T1000 (cell line): ENCODE measurements around the gene CAMKMT.

Experiments used
- DNase-seq: peaks from one replicate; lab custom pipeline; 2025; ENCODE audit warnings: mixed read lengths; lab: John Stamatoyannopoulos, UW

The CAMKMT gene

DNA sequence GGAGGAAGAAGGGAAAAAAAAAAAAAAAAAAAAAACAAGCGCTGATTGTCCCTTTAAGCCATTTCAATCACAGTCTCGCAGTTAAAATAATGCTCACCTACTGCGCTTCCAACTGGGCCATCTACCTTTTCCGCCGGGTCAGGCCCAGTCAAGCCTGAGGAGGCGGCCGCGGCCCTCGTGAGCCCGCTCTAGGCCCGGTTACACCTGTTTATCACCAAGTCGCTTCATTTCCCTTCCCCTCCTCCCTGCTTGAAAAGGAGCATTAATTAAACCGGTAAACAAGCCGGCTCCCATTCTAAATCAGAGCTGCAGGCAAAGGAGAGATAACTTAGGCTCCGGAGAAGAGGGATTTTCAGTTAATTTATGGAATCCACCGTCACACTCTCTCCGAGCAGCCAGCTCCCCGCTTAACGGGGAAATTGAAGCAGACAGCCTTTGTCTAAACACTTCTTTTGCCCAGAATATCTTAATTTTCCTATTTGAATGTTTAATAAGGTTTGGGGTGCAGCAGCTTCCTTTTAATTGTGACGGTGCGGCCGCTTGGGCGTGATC lies 439.6 kb downstream of the CAMKMT start:
- DNase-seq: no peak

- no peak for DNase-seq
Observed at GRCh38 chr2:44801841-44802776, 440.4 kb downstream of the CAMKMT start.

GRCh38 chr2:44802777-44803424 lies 441.2 kb downstream of the CAMKMT start:
- no peak for DNase-seq

GRCh38 chr2:44804406-44805265 lies 442.9 kb downstream of the CAMKMT start:
- DNase-seq: no peak

DNA sequence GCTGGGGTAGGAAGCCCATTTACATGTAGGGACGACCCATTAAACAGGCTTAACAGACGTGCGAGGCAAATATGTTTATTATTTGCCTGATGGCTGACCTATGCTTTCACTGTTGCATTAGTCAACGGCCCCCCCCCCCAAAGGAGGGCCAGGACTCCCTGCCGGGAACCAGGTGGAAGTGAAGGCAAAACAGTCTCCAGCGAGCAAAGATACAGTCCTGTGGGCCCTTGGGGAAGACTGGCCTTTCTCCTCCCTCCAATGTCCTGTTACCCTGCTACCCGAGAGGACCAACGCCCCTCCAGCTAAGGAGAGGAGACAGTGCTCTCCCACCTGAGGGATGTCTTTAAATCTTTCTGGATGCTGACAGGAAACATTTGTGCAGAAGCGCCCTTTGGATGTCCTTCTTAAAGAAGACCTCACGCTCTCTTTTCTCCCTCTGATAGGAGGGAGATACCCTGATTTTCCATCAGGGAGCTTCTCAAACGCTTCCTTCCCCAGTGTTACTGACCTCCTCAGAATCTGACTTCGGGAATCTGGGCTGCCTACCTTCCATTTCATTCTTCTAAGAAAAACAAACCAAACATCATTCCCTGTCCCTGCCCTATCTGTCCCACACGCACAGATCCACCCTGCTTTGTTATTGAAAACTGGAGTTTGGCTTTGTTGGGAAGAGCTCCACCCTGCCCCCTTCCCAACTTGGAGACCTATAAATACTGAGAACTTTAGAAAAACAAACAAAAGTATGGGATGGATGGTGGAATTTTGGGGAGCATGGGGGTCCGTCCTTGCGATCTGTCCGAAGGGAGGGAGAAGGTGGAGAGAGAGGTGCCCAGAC lies 443.9 kb downstream of the CAMKMT start:
- no peak for DNase-seq

- no peak for DNase-seq
Observed at GRCh38 chr2:44807201-44808025, 445.7 kb downstream of the CAMKMT start.

- no peak for DNase-seq
Observed at GRCh38 chr2:44810892-44811530, 449.3 kb downstream of the CAMKMT start.

GRCh38 chr2:44813165-44813564 lies 451.4 kb downstream of the CAMKMT start:
- no peak for DNase-seq

- DNase-seq: no peak
Observed at GRCh38 chr2:44813658-44814057, 451.9 kb downstream of the CAMKMT start.

GRCh38 chr2:44817256-44817655 lies 455.5 kb downstream of the CAMKMT start:
- no peak for DNase-seq

GRCh38 chr2:44817673-44818335 lies 456.1 kb downstream of the CAMKMT start:
- no peak for DNase-seq

DNA sequence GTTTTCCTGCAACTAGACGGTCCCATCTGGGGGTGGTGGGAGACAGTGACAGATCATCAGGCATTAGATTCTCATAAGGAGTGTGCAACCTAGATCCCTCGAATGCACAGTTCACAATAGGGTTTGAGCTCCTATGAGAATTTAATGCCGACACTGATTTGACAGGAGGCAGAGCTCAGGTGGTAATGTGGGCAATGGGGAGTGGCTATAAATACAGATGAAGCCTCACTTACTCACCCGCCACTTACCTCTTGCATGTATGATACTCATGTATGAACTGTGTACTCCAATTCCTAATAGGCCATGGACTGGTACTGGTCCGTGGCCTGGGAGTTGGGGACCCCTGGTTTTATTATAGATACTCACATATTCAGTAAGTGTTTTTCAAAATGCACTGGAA lies 457.3 kb downstream of the CAMKMT start:
- DNase-seq: no peak

DNA sequence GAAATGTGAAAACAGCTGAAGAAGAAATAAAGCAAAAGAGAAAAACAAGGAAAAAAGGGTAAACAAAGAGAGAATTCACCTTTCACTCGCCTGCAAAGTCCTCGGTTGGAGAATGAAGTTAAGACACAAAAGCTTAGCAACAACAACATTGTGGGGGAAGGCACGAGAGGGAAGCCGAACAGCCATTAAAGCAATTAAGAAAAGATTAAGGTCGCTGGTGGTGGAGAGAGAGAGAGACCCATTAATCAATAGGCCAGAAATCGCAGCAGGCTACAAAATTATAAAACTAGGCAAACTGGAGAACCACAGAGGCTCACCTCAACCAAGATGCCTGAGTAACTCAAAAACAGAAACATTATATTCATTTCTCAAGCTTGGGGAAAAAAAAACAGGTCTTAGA lies 459.8 kb downstream of the CAMKMT start:
- no peak for DNase-seq

DNA sequence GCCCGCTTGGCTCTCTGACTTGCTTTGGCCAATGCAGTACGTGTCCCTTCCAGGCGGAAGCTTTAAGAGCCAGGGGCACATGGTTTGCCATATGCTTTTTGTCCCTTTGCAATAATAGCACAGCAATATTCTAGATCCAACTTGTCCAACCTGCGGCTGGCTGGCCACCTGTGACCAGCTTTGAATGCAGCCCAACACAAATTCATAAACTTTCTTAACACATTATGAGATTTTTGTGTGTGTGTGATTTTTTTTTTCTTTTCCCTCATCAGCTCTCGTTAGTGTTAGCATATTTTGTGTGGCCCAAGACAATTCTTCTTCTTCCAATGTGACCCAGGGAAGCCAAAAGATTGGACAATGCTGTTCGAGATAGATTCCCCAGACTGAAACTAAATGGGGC lies 460.4 kb downstream of the CAMKMT start:
- no peak for DNase-seq
